Activated CD4-positive, alpha-beta T cell treated with anti-CD3 and anti-CD28 coated beads for 4 hours (primary cell): ENCODE data around the gene CCDC27.

ENCODE experiments used
- DNase-seq, 2 donors: peaks; one replicate each; pipeline ENCODE4 v3.0.0-alpha.2; 2020

The CCDC27 gene

GRCh38 chr1:3752400-3752945, at the start of gene CCDC27:
CCDC27 (plus strand) TSS chr1:3752450; CDS start chr1:3752482, 32 bp downstream.
- no peak for DNase-seq

GRCh38 chr1:3702528-3702927, 49.7 kb upstream of the CCDC27 start:
- no peak for DNase-seq

GRCh38 chr1:3702990-3703728, 49.1 kb upstream of the CCDC27 start:
- DNase-seq = no peak

- DNase-seq = no peak
Measured at GRCh38 chr1:3703786-3704371, 48.4 kb upstream of the CCDC27 start.

GRCh38 chr1:3705341-3705950, 46.8 kb upstream of the CCDC27 start:
- no peak for DNase-seq

- DNase-seq = no peak
Measured at GRCh38 chr1:3706651-3707297, 45.5 kb upstream of the CCDC27 start.

- no peak for DNase-seq
Measured at GRCh38 chr1:3707298-3707938, 44.8 kb upstream of the CCDC27 start.

GRCh38 chr1:3707939-3708328, 44.3 kb upstream of the CCDC27 start:
- DNase-seq = no peak

- DNase-seq = no peak
Measured at GRCh38 chr1:3708791-3709190, 43.5 kb upstream of the CCDC27 start.

- DNase-seq = no peak
Measured at GRCh38 chr1:3710251-3710650, 42.0 kb upstream of the CCDC27 start.

- no peak for DNase-seq
Measured at GRCh38 chr1:3711381-3711779, 40.9 kb upstream of the CCDC27 start.

GRCh38 chr1:3711780-3712451, 40.3 kb upstream of the CCDC27 start:
- no peak for DNase-seq

- no peak for DNase-seq
Measured at GRCh38 chr1:3712573-3713535, 39.4 kb upstream of the CCDC27 start.

GRCh38 chr1:3713840-3714239, 38.4 kb upstream of the CCDC27 start:
- DNase-seq = no peak

- no peak for DNase-seq
Measured at GRCh38 chr1:3714284-3714741, 37.9 kb upstream of the CCDC27 start.

- no peak for DNase-seq
Measured at GRCh38 chr1:3714814-3715213, 37.4 kb upstream of the CCDC27 start.

- DNase-seq = no peak
Measured at GRCh38 chr1:3716351-3716750, 35.9 kb upstream of the CCDC27 start.

GRCh38 chr1:3717041-3717714, 35.1 kb upstream of the CCDC27 start:
- no peak for DNase-seq

GRCh38 chr1:3717715-3718601, 34.3 kb upstream of the CCDC27 start:
- no peak for DNase-seq
